IMR-90 (cell line): ENCODE data around the gene SLC25A21. TPM values are rescaled to one million over a fixed set of nuclear protein-coding genes. Genes with fewer than 3 reads are reported as not detected.

Experiments used
- ATAC-seq: fragments of 200-7000 bp; cut with Tn5 transposase; 2 replicates; pipeline ENCODE4 v1.9.1; 2020; ENCODE audit warnings: low read depth, mild to moderate bottlenecking, moderate library complexity
- BruUV-seq: library from RNA; stranded (reverse); fragments of 400-500 nt; replicated peaks from 2 replicates; lab custom pipeline; 2021; lab: Mats Ljungman, UMichigan
- CTCF ChIA-PET: fragments of 300-600 bp; formaldehyde crosslinking; extraction: SDS; loops from one replicate; lab custom pipeline; 2021; ENCODE audit warnings: antibody characterized with exemption; lab: Yijun Ruan, JAX
- POLR2A ChIA-PET: fragments of 300-600 bp; sonication (Branson Sonifier 250); formaldehyde crosslinking; loops from one replicate; lab custom pipeline; 2022; ENCODE audit warnings: antibody characterized with exemption; ENCODE audit not compliant: unreplicated experiment; lab: Charles Lee
- DNase-seq: peaks from one replicate; pipeline ENCODE4 v3.0.0; 2013
- H2AFZ ChIP-seq: replicated peaks from 2 replicates; pipeline ENCODE3; 2013; ENCODE audit warnings: low read length, mild to moderate bottlenecking; ENCODE audit not compliant: poor library complexity
- H2AK5ac ChIP-seq: 2 replicates; pipeline ENCODE4 v1.6.1; 2013; ENCODE audit warnings: low read depth, low read length, inconsistent platforms
- H2AK9ac ChIP-seq: replicated peaks from 2 replicates; pipeline ENCODE3; 2013; ENCODE audit warnings: mild to moderate bottlenecking, low read depth, low read length, moderate library complexity; ENCODE audit not compliant: poor library complexity
- H2BK120ac ChIP-seq: 2 replicates; pipeline ENCODE4 v1.6.1; 2013; ENCODE audit warnings: low read depth, low read length, inconsistent platforms
- H2BK15ac ChIP-seq: 3 replicates; pipeline ENCODE4 v1.6.1; 2013; ENCODE audit warnings: low read depth, low read length, inconsistent platforms
- H2BK20ac ChIP-seq: 2 replicates; pipeline ENCODE4 v1.6.1; 2013; ENCODE audit warnings: low read depth, mild to moderate bottlenecking, inconsistent platforms, low read length, moderate library complexity
- H2BK5ac ChIP-seq: 2 replicates; pipeline ENCODE4 v1.6.1; 2013; ENCODE audit warnings: mild to moderate bottlenecking, low read depth, low read length, inconsistent platforms; ENCODE audit not compliant: poor library complexity, severe bottlenecking
- H3K14ac ChIP-seq: replicated peaks from 2 replicates; pipeline ENCODE4 v1.6.1; 2013; ENCODE audit warnings: low read depth, low read length, inconsistent platforms
- H3K18ac ChIP-seq: 2 replicates; pipeline ENCODE4 v1.6.1; 2013; ENCODE audit warnings: low read depth, low read length, control low read depth
- H3K23ac ChIP-seq: 2 replicates; pipeline ENCODE4 v1.6.1; 2013; ENCODE audit warnings: low read depth, low read length, inconsistent platforms
- H3K27ac ChIP-seq: 2 replicates; pipeline ENCODE4 v1.5.1; 2013; ENCODE audit warnings: mild to moderate bottlenecking, control low read depth, low read length; ENCODE audit not compliant: insufficient read depth
- H3K27me3 ChIP-seq: 2 replicates; pipeline ENCODE4 v1.6.1; 2013; ENCODE audit warnings: low read length; ENCODE audit not compliant: control insufficient read depth, insufficient read depth
- H3K36me3 ChIP-seq: 2 replicates; pipeline ENCODE4 v1.6.1; 2013; ENCODE audit warnings: low read length, mixed read lengths; ENCODE audit not compliant: control insufficient read depth, insufficient read depth
- H3K4ac ChIP-seq: 2 replicates; pipeline ENCODE4 v1.6.1; 2013; ENCODE audit warnings: low read depth, low read length, inconsistent platforms
- H3K4me1 ChIP-seq: 2 replicates; pipeline ENCODE4 v1.6.1; 2013; ENCODE audit warnings: low read length, mixed read lengths; ENCODE audit not compliant: control insufficient read depth, insufficient read depth
- H3K4me2 ChIP-seq: 2 replicates; pipeline ENCODE4 v1.6.1; 2013; ENCODE audit warnings: low read depth, mild to moderate bottlenecking, control low read depth, low read length, moderate library complexity
- H3K4me3 ChIP-seq: 2 replicates; pipeline ENCODE4 v1.5.1; 2013; ENCODE audit warnings: low read depth, mild to moderate bottlenecking, control low read depth, low read length, moderate library complexity; ENCODE audit not compliant: insufficient read depth
- H3K56ac ChIP-seq: 2 replicates; pipeline ENCODE4 v1.6.1; 2013; ENCODE audit warnings: low read length, inconsistent platforms; ENCODE audit not compliant: insufficient read depth; ENCODE audit errors: extremely low read depth
- H3K79me1 ChIP-seq, 2 experiments: 2 replicates each; pipeline ENCODE4 v1.6.1; 2013; ENCODE audit warnings: low read length in 2 of 2, inconsistent platforms in 1 of 2, low read depth in 1 of 2
- H3K9ac ChIP-seq: 2 replicates; pipeline ENCODE4 v1.6.1; 2013; ENCODE audit warnings: low read depth, low read length, control low read depth
- H3K9me1 ChIP-seq: 2 replicates; pipeline ENCODE4 v1.6.1; 2013; ENCODE audit warnings: low read length, inconsistent platforms; ENCODE audit not compliant: insufficient read depth
- H3K9me3 ChIP-seq: 2 replicates; pipeline ENCODE4 v1.6.1; 2013; ENCODE audit warnings: low read length; ENCODE audit not compliant: control insufficient read depth, insufficient read depth
- H4K20me1 ChIP-seq: 2 replicates; pipeline ENCODE4 v1.6.1; 2013; ENCODE audit warnings: low read length, inconsistent platforms; ENCODE audit not compliant: insufficient read depth
- H4K5ac ChIP-seq: 2 replicates; pipeline ENCODE4 v1.6.1; 2013; ENCODE audit warnings: mild to moderate bottlenecking, low read depth, low read length, control low read depth
- H4K8ac ChIP-seq, 2 experiments: 2 replicates each; pipeline ENCODE4 v1.6.1; 2013; ENCODE audit warnings: low read depth in 2 of 2, low read length in 2 of 2, control low read depth in 1 of 2, inconsistent platforms in 1 of 2
- H4K91ac ChIP-seq: 2 replicates; pipeline ENCODE4 v1.6.1; 2013; ENCODE audit warnings: low read depth, low read length, inconsistent platforms; ENCODE audit not compliant: insufficient read depth
- BHLHE40 ChIP-seq: fragments of 150-350 bp; IDR thresholded peaks from 2 replicates; pipeline ENCODE4 v1.6.1; 2016; ENCODE audit warnings: mild to moderate bottlenecking, low read depth, low read length
- CEBPB ChIP-seq: IDR thresholded peaks from 2 replicates; pipeline ENCODE4 v1.6.1; 2012; ENCODE audit warnings: low read depth, low read length, improper control_type of control experiment
- CHD1 ChIP-seq: IDR thresholded peaks from 2 replicates; pipeline ENCODE4 v1.6.1; 2012; ENCODE audit warnings: low read depth, low read length, improper control_type of control experiment
- FOS ChIP-seq: fragments of 150-350 bp; IDR thresholded peaks from 2 replicates; pipeline ENCODE4 v1.6.1; 2016; ENCODE audit warnings: low read depth, low read length
- MAZ ChIP-seq: IDR thresholded peaks from 2 replicates; pipeline ENCODE4 v1.6.1; 2012; ENCODE audit warnings: low read depth, mild to moderate bottlenecking, low read length, improper control_type of control experiment, moderate library complexity, borderline replicate concordance
- NFE2L2 ChIP-seq: fragments of 150-350 bp; IDR thresholded peaks from 2 replicates; pipeline ENCODE4 v1.6.1; 2016; ENCODE audit warnings: low read depth, mild to moderate bottlenecking, low read length
- POLR2A ChIP-seq: IDR thresholded peaks from 2 replicates; pipeline ENCODE4 v1.6.1; 2012; ENCODE audit warnings: mild to moderate bottlenecking, low read depth, low read length
- RAD21 ChIP-seq: IDR thresholded peaks from 2 replicates; pipeline ENCODE4 v1.6.1; 2012; ENCODE audit warnings: low read length, improper control_type of control experiment
- SMC3 ChIP-seq: fragments of 150-350 bp; IDR thresholded peaks from 2 replicates; pipeline ENCODE4 v1.6.1; 2016; ENCODE audit warnings: low read depth, mild to moderate bottlenecking, antibody characterized with exemption, low read length, moderate library complexity
- WGBS, 2 experiments: methylation state at CpG; one replicate each; pipeline versions ENCODE4 v1.1.5 to v1.1.7; 2013; ENCODE audit warnings: missing lambda C conversion rate in 2 of 2; ENCODE audit not compliant: insufficient read length in 1 of 2; ENCODE audit errors: extremely low coverage in 2 of 2; 5-methylcytosine and 5-hydroxymethylcytosine counted together
- dilution Hi-C: fragments of 300-500 bp; cut with HindIII; formaldehyde crosslinking; loops from one replicate; pipeline ENCODE4 v1.14.3; 2018; ENCODE audit warnings: low sequenced_read_pairs; ENCODE audit not compliant: unreplicated experiment
- in situ Hi-C: fragments of 300-500 bp; cut with MboI; formaldehyde crosslinking; loops from 3 replicates; pipeline ENCODE4 v1.14.3; 2019; ENCODE audit warnings: low sequenced_read_pairs, inconsistent platforms, mixed read lengths
- intact Hi-C: fragments of 100-400 bp; cut with micrococcal nuclease; formaldehyde crosslinking; loops from 2 replicates; pipeline ENCODE4 v1.10.0; 2022
- polyA plus RNA-seq, 3 experiments: library from polyadenylated mRNA; depleted of rRNA; stranded (reverse); fragments of >200 nt; gene quantifications; 2 replicates each; pipeline ENCODE4 v1.2.3, GENCODE V29; 2012; ENCODE audit warnings: low replicate concordance in 1 of 3
- total RNA-seq: library from RNA; depleted of rRNA; stranded (reverse); fragments of >200 nt; gene quantifications from 2 replicates; pipeline ENCODE4 v1.2.3, GENCODE V29; 2012

SLC25A21 gene
- total and polyA plus RNA-seq, 2 of the 4 experiments (the other 2 are of a cell fraction) = 0.62 to 0.90 TPM

- Histone ChIP-seq H4K20me1 (no peaks in the 10 kb centered on the region), H3K14ac (0 out of 2 replicates have a peak overlapping the region, but pooled peaks have one; percentile 16), H2BK120ac (no peak overlapping the region), H2BK5ac (no peak overlapping the region), H3K9me1 (no peaks in the 10 kb centered on the region; the same call in 1 of the 2 replicates), H3K23ac (no peak overlapping the region), H3K36me3 (no peaks in the 10 kb centered on the region), H2BK15ac (no peak overlapping the region; the same call in 2 of the 3 replicates), H4K91ac (no peak overlapping the region), H3K4me3 (no peak overlapping the region), H3K9me3 (no peaks in the 10 kb centered on the region), H2AFZ (no peak overlapping the region), H3K4me2 (no peak overlapping the region), H4K8ac (no peak overlapping the region), H3K79me1 (no peaks in the 10 kb centered on the region), H3K4ac (no peak overlapping the region), H2AK5ac (no peak overlapping the region), H3K9ac (no peak overlapping the region), H3K27ac (no peak overlapping the region), H3K27me3 (no peaks in the 10 kb centered on the region), H2AK9ac (no peak overlapping the region), H3K18ac (no peak overlapping the region), H2BK20ac (peak overlapping the region; percentile 11; the same call in 1 of the 2 replicates), H3K56ac (no peak overlapping the region), H4K5ac (no peak overlapping the region), H3K4me1 (peaks cover 7% of the 10 kb centered on the region)
- DNase-seq (no peak), ATAC-seq (no peak)
- intact Hi-C loops (no loop called here), in situ Hi-C loops (no loop called here), dilution Hi-C loops (no loop called here)
- no CpG with 5 or more reads among the region's 3 CpGs for WGBS, 2 experiments
- POLR2A ChIA-PET = no interaction called here
- CTCF ChIA-PET = interaction anchor here (0.7 kb wide), 1 partner anchor 68 kb away, joined by 3 read pairs; no protein-coding TSS in a partner anchor
- TF ChIP-seq FOS = no peak
- no peak for TF ChIP-seq NFE2L2
- no peak for TF ChIP-seq MAZ
- no peak for TF ChIP-seq RAD21
- TF ChIP-seq POLR2A = no peak
- TF ChIP-seq CEBPB = no peak
- TF ChIP-seq CHD1 = no peak
- TF ChIP-seq BHLHE40 = no peak
- TF ChIP-seq SMC3 = no peak
- BruUV-seq = no TSS peak
These were observed 182.6 kb downstream of the SLC25A21 start for GRCh38 chr14:36989806-36990205.
